T1000 (cell line): ENCODE results near the gene CD96.
"Not testable (repeated sequence)": the region's sequence is repeated elsewhere in the genome, so short reads cannot be mapped to it uniquely, and the experiment has no call there.

Source experiments
- DNase-seq: peaks from one replicate; lab custom pipeline; 2025; ENCODE audit warnings: mixed read lengths; lab: John Stamatoyannopoulos, UW

CD96 gene

DNA sequence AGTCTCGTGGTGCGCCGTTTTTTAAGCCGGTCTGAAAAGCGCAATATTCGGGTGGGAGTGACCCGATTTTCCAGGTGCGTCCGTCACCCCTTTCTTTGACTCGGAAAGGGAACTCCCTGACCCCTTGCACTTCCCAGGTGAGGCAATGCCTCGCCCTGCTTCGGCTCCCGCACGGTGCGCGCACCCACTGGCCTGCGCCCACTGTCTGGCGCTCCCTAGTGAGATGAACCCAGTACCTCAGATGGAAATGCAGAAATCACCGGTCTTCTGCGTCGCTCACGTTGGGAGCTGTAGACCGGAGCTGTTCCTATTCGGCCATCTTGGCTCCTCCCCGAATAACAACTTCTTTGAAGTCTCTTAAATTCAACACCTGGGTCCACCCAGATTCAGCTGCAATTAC, 19.9 kb downstream of the CD96 start:
- not testable (repeated sequence) for DNase-seq

DNA sequence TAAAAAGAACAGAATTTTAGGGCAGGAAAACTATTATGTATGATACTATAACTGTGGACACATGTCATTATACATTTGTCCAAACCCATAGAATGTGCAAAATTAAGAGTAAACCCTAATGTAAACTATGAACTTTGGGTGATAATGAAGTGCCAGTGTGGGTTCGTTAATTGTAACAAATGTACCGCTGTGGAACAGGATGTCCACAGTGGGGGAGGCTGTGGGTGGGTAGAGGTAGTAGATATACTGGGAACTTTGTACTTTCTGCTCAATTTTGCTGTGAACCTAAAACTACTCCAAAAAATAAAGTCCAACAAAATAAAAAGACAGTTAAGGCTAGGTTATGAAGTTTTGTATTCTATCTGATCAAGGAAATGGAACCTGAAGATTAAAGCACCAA, 24.8 kb downstream of the CD96 start:
- DNase-seq = no peak

DNA sequence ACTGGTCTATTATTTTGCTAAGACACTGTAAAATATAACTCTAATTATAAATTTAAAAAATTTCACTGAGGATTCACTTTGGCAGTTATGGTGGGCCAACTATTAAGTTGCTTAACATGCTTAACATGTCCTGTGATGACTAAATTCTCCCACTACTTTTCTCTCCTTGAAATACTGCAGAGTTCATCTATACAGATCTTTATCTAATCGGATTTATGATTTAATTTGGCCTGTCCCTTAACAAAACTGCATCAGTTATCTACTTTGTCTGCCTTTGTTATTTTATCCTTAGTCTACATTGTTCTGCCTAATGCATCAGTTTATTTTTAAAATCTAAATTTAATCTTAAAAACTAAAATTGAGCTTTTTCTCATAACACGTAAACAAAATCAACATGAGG, 26.4 kb downstream of the CD96 start:
- DNase-seq = no peak

DNA sequence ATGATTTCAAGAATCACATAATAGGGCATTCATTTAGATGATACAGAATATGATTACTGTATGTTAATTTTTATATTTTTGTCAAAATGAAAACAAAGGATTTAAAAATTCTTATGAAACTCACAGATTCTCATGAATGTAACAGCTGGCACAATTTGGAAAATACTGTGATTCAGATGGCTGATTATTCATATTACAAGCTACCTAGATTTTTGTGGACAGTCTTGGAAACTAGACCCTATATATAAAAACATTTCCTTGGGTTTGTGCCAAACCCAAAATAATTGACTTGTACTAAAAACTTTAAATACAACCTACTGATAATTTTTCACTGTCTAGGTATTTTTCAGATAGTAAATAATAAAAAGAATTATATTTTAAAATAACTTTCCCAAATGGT, 26.9 kb downstream of the CD96 start:
- DNase-seq = no peak

DNA sequence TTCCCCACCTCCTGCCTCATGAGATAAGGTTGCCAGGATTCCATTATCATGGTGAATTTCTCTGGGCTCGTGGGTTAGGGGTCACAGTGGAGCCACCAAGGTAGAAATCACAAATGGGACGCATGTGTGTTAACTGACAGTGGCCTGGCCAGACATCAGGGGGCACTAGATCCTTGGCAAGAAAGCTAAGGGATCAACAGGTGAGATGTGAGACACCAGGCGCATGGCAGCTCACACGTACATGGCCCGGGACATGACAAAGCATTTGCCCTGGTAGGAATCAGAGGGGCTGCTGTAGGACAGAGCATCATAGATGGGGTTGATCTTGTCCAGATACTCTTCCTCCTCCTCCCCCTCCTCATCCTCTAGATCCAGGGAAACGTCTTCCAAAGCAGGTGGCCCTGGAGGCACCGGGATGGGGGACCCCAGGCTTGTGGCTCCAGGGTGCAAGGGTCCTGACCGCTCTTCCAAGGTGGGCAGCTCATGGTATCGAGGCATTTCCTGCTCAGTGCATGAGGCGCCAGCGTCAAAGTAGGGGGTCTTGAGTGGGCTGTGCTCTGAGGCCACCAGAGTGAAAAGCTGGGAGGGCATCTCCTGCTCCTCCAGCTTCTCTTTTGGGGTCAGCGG, 28.5 kb downstream of the CD96 start:
- DNase-seq = no peak

DNA sequence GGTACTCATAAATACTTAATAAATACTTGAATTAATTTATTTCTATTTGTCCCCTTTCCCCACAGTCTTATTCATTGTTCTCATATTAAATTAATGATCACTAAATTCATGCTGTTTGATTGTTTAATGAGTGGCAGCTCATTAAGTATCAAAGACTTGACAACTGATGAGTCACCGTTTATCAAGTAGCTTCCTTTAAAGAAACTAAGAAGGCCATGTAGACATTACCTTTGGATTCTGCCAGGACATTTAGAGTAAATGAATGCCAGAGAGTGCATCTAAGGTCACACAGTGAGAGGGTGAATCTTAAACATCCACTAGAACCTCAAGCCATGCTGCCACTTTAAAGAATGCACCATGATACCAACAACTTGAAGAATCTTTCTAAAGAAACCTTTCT, 29.3 kb downstream of the CD96 start:
- no peak for DNase-seq

DNA sequence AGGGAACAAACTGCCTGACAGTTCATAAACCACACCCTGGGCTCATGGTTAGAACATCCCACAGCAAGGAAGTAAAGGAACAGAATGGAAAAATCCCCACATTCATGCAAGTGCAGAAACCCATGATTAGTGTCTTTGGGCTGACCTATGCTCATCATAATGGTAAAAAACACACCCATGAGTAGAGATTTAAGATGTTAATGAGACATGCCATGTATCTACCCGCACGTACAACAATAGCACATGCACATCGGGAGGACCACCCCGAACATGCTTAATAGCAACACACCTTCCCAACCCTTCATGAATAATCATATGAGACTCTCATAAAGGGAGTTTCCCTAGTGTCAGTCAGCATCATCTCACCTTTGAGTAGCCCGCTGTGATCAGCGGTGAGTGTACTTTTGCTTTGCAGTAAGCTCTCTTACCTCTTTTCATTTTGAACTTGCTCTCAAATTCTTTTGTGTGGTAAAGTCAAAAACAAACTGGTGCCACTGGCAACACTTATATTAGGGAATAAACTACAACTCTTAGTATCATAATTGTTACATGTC, 30.0 kb downstream of the CD96 start:
- DNase-seq = no peak

DNA sequence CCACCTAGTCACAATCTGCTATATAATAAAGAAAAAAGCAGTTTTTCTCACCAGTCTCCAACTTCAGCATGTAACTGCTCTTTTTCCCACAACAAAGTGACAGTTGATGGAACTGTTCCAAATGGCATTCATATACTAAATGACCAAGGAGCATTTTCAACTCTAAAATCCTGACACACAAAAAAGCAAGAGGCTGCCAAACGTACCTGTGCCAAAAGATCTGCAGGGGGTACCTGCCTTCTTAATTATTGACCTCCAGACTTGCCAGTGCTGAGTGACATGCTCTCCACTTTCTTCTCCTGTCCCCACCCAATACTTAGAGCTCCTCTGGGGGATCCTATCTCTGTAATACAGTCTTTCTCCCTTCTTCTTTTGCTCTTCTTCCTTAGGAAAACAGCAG, 35.1 kb downstream of the CD96 start:
- DNase-seq = no peak

DNA sequence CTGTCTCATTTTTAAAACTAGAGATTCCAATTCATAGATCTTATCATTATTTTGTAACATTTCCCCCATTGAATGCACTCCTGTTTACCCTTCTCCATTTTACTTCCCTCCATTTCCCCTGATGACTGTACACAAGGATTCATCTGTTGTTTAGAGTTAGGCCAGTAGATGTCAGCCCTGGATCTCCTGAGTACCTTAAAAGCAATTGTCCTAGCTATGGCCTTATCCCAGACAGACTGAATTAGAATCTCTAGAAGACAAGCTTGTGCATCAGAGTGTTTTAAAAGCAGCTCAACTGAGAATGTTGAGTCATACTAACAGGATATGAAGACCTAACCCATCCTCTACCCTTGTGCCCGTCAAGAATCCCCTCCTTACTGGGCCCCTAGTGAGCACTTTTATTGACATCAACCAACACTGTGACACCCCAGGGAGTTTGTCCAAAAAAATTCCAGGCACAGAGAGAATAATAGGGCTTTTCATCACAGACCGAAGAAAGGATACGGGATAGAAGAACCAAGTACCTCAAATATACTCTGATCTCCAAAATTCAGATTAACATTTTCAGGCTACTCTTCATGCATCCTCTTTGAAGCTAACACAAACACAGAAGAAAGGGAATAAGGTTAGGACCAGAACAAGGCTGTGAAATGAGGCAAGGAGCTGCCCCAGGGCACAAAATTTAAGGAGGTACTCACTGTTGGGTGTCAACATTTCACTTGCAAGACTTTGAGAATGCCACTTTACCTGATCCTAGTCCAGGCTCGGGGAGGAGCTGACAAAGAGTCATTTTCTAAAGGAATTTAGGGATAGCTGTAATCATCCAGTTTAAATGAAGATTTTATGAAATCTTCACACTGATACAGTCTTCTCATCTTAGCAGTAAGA, 36.0 kb downstream of the CD96 start:
- peak; percentile 25 for DNase-seq

DNA sequence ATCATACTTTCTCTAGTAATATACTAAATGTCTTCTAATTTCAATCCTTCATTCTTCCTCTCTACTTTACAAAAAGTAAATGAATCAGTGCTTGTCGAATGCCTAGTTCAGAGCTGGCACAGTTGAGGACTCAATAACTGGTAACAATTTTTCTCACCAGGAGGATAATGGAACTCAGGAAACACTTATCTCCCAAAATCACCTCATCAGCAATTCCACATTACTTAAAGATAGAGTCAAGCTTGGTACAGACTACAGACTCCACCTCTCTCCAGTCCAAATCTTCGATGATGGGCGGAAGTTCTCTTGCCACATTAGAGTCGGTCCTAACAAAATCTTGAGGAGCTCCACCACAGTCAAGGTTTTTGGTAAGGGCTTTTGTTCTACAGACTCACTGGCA, 36.9 kb downstream of the CD96 start:
- no peak for DNase-seq

DNA sequence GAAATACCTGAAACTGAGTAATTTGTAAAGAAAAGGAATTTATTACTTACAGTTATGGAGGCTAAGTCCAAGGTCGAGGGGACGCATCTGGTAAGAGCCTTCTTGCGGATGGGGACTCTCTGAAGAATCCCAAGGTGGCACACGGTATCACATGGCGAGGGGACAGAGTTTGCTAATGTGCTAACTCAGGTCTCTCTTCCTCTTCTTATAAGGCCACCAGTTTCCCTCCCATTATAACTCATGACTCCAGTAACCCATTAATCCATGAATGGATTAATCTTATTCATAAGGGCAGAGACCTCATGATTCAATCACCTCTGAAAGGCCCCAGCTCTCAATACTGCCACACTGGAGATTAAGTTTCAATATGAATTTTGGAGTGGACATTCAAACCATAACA, 37.5 kb downstream of the CD96 start:
- no peak for DNase-seq

DNA sequence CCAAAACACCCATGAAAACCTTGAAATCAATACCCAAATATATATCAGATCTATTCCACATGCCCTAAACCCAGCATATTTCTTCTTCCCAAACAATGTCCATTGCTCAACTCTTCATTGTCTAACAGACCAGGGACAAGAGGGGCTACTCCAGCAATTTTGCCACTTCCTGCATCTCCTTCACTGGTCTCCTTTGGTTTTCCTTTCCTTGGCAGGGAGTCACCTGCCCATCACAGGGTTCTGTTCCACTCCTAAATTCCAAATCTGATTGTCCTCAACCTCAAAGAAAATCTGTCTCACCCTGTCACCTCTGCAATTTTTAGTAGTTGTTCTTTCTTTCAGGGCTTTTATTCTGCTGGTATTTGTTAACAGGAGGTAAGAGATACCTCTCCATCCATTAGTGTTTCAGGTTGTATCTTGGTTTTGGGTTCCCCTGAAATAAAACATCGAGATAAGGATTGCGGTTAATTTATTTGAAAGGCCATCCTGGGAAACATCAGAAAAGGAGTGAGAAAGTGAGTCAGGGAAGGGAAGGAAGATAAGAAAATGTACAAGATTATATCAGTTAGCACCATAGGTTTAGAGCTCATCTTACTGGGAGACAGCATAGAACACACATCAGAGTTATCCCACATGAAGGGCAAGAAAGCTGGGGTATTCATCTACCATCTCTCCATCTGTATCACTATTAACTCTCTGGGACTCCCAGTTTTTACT, 39.6 kb downstream of the CD96 start:
- no peak for DNase-seq

DNA sequence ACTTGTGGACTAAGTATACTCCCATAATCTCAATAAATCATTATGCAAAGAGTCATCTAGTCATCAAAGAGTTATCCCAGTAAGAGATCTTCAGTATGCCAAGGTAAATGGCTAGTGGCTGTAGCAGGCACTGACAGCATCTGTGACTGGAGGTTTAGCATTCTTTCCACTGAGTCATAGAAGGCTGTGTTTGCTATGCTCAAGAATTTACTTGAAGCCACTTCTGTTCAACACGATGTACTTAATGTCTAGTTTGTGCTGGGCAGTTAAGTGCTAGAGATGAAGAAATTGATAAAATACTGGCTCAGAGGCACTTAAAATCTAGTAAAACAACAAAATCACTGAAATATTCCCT, 40.1 kb downstream of the CD96 start:
- peak; percentile 17 for DNase-seq

DNA sequence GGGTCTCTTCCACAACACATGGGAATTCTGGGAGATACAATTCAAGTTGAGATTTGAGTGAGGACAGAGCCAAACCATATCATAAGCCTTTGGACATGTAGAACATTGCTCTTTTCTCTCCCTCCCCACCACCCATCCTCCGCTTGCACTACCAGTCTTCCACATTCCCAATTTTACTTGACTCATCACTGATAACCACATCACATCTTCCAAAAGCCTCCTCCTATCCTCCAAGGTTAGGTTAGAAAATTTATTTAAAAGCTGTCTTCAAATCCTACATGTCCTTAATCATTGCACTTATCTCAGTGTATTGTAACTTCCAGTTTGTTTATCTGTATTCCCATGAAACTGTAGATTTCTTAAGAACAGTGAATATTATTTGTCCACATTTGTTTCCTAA, 42.7 kb downstream of the CD96 start:
- no peak for DNase-seq

DNA sequence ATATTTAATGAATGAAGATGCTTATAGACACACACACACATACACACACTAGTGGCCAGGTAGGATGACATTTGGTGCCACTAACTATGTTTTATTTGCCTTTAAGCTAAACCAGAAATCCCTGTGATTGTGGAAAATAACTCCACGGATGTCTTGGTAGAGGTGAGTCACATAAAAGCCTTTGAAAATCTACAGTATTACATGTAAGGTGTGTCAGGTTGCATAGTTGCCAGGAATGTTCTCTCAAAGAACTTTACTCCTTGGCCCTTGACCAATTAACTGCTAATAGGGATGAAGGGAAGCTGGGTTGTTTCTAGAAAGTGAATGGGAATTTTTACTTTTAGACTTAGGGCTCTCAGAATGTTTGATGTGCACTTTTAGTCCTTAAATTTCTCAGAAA, 43.2 kb downstream of the CD96 start:
- no peak for DNase-seq

DNA sequence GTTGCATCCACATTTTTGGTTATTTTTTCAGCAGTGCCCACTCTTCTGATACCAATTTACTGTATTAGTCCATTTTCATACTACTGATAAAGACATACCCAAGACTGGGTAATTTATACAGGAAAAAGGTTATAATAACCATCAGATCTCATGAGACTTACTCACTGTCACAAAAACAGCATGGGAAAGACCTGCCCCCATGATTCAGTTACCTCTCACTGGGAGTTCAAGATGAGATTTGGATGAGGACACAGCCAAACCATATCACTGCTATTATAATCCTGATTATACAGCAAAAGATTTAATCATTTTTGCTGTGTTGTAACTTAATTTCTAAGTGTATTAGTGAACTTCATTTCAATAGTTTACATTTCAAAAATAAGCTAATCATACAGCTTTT, 46.5 kb downstream of the CD96 start:
- DNase-seq = no peak

DNA sequence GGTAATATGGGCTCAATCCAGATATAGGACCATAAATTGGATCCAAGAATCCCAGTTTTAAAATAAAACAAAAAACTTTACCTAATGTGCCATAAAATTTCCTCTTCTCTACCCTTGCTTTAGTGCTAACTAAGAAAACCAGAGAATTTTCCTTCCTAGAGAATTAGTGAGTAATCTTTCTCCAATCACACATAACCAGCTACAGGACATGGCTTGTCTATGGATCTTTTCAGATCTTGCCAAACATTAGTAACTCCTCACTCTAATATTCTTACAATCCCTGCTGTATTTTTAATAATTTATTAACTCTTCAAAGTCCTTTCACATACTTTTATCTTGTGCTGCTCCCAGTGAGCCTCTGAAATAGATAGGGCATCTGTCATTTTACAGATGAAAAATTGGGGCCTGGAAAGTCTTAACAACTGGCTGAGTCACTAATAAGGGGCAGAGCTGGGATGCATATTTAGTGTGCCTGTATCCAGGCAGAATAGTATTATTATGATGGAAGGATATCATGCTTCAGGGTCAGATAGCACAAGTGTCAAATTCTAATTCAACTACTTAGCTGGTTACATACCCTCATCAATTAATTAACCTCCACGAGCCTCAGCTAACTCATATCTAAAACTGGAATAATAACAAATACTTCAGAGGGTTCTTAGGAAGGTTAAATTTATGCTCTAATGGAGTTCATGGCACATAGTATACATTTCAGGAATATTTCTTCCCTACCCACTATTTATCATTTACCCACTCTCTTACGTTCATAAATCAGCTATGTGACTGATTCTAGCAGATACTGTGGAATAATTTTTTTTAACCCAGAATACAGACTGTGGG, 47.5 kb downstream of the CD96 start:
- DNase-seq = no peak

DNA sequence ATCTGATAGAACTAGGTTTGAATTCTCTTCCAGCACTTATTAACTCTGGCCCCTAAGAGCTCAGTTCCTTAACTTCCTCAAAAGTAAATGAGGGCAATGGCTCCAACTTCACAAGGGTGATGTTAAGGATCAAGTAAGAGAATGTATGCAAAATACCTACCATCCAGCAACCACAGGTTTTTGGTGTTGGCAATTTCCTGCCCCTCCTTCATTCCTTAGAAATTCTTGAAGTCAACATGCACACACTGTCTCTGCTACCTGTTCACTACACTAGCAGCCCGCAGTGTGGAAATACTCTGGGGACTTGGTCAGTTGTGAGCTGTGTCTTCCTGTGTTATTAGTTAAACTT, 48.1 kb downstream of the CD96 start:
- no peak for DNase-seq

DNA sequence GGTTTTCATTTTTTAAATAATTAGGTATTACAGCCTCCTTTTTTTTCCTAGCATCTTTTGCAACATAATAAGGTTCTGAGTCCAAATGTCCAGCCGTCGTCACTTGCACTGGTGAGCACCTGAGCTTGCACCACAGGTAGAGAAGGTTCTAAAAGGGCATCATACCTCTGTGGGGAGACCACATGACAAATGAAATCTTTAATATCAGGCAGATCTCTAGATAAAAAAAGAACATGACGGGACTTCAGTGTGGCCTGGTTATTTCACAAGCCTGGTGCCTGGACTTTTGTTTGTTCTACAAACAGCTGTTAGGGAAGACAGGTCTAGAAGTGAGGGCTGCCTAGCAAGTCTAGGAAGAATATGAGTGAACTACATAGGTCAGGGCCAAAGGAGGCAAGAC, 49.6 kb downstream of the CD96 start:
- DNase-seq = no peak

DNA sequence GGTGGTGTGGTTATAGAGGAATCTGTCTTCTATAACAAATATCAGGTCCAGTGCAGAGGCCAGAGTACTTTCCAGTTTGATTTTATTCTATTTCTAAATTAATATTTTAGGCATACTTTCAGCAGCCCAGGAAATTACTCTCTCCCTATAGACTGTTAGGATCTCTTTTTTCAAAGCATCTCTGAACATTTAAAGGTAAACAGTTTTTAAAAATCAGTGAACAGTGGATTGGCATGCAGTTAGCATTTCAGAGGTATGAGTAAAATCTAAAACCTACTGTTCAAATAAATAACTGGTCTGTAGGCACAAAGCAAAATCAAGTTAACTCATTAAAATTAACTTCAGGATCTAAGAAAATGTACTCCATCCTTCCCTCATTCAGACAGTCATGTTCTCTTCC, 50.1 kb downstream of the CD96 start:
- DNase-seq = no peak

DNA sequence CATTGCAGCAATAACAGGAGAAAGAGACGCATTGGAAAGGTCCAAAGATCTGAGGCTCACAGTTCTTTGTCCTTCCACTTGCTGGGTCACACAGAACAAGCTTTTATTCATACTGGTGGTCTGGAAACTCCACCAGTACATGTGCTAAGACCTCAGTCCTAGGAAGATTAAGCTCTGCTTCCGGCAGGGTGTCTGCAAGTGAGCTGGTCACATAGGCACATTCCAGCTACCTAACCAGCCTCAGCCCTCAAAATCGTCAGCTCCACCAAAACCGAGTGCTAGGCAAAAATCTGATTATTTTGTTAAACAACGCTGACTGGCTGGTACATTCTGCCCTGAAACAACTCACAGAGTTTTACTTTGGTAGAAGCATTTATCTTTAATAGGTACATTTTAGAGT, 50.9 kb downstream of the CD96 start:
- DNase-seq = no peak

DNA sequence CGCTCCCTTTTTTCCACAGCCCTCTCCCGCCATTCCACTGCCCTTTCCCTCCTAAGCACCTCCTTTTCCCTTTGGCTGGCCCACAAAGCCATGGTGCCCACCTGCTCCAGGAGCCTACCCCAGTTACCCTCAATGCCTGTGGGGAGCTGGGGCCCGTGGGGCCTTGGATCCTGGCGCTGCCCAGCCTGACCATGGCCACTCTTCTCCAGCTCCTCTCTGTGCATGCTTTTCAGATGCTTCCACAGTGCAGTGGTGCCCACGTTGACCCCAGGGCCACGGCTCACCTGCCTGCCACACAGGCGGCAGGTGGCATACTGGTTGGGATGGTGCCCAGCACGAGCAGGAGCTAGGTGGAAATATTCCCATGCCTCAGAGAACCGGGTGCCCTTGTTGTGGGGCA, 51.7 kb downstream of the CD96 start:
- no peak for DNase-seq
